Cerebellar cortex (tissue), 1 donor: ENCODE results near the gene ANGPTL4.
A peak's percentile ranks its signal among the peaks of the same experiment; 100 is the strongest.
"Not testable (repeated sequence)": the region's sequence is repeated elsewhere in the genome, so short reads cannot be mapped to it uniquely, and the experiment has no call there.

ENCODE experiments used
- DNase-seq: peaks from one replicate; pipeline ENCODE4 v3.0.0-alpha.2; 2015; ENCODE audit warnings: low spot score

The ANGPTL4 gene

DNA sequence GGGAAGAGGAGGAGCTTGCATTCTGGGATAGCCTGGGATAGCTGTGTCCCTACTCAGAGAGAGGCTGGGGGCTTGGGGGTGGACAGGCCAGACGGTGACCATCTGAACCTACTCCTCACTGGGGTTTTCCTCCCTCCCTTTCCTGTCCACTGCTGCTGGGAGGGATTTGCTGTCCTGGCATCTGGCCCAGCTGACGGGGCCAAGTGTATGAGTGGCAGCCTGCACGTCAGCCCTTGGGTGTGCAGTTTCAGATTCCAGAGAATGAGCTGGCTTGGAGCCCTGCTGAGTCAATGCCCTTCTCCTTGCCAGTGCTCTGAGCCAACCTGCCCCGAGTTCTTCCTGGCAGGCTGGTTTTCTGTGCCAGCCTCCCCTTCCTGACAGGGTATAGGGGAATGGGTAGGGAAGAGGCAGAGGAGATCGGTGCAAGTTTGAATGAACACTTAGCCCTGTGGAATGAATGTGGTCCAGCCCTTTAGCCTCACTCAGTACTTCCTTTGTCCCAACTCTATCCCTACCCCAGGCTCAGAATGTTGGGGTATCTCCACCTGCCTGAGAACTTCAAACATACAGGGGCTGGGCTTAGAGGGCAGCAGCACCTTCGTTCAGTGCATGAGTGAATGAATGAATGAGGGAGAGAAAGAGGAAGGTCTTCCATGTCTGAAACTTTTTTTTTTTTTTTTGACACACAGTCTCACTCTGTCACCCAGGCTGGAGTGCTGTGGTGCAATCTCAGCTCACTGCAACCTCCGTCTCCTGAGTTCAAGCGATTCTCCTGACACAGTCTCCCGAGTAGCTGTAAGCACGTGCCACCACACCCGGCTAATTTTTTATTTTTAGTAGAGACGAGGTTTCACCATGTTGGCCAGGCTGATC, 1.8 kb upstream of the ANGPTL4 start:
- peak; percentile 31 for DNase-seq

DNA sequence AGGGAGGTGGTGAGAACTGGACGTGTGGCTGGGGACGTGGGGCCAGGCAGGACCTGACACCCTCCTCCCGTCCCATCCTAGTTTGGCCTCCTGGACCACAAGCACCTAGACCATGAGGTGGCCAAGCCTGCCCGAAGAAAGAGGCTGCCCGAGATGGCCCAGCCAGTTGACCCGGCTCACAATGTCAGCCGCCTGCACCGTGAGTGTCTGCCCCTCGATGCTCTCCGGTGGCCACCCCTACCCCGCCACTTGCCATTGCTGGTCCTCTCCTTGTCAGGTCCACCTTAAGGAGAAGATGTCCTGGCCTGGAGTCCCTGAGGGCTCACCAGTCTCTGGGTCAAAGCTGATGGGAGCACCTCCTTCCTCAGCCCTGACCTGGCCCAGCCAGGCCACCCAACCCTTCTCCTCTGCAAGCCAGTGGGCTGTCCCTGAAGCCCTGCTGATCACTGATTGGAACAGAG, 2.2 kb downstream of the ANGPTL4 start:
- DNase-seq, result no peak

DNA sequence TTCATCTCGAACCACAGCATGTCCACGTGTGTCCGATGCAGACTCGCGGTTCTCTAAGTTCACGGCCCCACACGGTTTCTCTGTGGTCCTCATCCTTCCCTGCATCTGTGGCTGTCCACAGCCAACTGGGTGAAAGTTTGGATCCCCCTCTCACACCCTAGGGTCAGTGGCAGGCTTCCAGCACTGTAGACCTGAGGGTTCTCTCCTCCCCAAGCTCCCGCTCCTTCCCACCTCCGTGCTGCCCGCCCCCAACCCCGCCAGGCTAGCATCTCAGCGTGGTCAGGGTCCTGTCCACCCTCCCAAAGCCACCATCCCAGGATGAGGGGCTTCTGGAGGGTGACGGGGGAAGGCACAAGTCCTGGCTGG, 3.0 kb downstream of the ANGPTL4 start:
- DNase-seq, result no peak

DNA sequence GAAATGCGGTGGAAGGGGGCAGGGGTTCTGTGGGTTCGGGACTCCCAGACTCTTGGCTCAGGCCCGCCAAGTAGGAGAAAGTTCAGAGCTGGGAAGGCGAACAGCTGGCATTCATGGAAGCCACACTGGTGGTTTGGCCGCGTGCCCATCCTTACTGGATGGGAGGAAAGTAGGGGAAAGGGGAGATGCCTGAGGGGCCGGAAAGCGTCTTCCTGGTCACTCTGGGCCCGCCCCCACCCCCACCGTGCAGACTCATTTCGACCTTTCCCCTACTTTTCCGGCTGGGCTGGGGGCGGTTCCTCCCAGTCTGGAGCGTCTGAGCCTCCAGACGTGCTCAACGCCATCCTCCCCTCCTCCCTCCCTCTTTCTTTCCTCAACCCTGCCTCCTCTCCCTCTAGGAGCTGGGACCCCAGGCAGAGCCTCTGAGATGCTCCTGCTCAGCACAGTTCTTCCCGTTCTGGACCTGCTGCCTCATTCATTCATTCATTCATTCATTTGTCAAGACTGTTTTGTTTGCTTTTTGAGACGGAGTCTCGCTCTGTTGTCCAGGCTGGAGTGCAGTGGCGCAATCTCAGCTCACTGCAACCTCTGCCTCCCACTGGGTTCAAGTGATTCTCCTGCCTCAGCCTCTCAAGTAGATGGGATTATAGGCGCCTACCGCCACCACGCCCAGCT, 3.5 kb downstream of the ANGPTL4 start:
- peak; percentile 34 for DNase-seq

DNA sequence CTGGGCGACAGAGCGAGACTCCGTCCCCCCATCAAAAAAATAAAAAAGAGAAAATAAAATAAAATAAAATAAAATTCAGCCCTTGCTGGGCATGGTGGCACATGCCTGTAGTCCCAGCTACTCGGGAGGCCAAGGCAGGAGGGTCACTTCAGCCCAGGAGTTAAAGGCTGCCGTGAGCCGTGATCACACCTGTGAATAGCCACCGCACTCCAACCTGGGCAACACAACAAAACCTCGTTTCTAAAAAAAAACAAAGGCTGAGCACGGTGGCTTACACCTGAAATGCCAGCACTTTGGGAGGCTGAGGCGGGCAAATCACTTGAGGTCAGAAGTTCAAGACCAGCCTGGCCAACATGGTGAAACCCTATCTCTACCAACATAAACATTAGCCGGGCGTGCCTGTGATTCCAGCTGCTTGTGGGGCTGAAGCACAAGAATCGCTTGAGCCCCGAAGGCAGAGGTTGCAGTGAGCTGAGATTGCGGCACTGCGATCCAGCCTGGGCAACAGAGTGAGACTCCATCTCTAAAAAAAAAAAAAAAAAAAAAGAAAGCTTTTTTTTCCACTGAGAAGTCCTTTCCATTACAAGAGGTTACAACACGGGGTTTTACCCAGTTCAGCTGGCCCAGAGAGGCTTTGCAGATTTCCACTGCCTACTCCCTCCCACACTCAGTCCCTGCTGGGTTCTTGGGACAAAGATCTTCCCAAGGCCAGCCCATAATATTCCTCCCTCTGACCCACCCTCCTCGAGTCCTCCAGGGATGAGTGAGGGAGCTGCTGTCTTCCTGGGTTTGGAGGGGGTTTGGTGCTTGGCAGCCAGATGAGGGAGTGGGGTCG, 6.4 kb downstream of the ANGPTL4 start:
- DNase-seq, result no peak

DNA sequence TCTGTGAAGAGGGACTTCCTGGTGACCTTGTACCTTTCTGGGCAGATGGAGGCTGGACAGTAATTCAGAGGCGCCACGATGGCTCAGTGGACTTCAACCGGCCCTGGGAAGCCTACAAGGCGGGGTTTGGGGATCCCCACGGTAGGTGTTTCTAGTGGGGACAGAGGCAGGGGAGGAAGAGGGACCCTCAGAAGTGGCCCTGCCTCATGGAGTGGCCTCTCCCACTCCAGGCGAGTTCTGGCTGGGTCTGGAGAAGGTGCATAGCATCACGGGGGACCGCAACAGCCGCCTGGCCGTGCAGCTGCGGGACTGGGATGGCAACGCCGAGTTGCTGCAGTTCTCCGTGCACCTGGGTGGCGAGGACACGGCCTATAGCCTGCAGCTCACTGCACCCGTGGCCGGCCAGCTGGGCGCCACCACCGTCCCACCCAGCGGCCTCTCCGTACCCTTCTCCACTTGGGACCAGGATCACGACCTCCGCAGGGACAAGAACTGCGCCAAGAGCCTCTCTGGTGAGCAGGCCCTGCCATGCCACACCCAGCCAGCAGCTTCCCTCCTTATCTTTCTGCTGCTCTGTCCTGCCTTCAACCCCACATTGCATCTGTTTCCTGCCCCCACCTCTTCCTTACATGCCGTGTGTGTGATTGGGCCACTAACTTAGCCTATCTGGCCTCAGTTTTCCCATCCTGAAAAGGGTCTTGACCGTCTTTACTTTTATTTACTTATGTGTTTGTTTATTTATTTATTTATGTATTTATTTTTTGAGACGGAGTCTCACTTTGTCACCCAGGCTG, 7.3 kb downstream of the ANGPTL4 start:
- DNase-seq, result no peak

DNA sequence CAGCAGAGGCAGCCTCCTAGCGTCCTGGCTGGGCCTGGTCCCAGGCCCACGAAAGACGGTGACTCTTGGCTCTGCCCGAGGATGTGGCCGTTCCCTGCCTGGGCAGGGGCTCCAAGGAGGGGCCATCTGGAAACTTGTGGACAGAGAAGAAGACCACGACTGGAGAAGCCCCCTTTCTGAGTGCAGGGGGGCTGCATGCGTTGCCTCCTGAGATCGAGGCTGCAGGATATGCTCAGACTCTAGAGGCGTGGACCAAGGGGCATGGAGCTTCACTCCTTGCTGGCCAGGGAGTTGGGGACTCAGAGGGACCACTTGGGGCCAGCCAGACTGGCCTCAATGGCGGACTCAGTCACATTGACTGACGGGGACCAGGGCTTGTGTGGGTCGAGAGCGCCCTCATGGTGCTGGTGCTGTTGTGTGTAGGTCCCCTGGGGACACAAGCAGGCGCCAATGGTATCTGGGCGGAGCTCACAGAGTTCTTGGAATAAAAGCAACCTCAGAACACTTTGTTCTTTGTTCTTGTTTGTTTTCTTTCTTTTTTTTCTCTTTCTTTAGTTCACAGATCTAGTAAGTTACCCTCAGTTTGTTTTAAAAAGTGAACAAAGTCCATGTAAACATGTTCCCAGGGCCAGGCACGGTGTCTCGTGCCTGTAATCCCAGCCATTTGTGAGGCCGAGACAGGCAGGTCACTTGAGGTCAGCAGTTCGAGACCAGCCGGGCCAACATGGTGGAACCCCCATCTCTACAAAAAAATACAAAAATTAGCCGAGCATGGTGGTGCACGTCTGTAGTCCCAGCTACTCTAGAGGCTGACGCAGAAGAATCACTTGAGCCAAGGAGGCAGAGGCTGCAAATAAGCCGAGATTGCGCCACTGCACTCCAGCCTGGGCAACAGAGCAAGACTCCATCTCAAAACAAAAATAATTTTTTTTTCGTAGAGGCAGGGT, 10.2 kb downstream of the ANGPTL4 start:
- no peak for DNase-seq

DNA sequence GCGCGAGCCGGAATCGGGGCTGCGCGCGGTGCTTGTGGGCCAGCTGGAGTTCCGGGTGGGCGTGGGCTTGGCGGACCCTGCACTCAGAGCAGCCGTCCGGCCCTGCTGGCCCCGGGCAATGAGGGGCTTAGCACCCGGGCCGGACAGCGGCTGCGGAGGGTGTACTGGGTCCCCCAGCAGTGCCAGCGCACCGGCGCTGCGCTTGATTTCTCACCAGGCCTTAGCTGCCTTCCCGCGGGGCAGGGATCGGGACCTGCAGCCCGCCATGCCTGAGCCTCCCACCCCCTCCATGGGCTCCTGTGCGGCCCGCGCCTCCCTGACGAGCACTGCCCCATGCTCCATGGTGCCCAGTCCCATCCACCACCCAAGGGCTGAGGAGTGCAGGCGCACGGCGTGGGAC, 11.8 kb downstream of the ANGPTL4 start:
- DNase-seq, result not testable (repeated sequence)

DNA sequence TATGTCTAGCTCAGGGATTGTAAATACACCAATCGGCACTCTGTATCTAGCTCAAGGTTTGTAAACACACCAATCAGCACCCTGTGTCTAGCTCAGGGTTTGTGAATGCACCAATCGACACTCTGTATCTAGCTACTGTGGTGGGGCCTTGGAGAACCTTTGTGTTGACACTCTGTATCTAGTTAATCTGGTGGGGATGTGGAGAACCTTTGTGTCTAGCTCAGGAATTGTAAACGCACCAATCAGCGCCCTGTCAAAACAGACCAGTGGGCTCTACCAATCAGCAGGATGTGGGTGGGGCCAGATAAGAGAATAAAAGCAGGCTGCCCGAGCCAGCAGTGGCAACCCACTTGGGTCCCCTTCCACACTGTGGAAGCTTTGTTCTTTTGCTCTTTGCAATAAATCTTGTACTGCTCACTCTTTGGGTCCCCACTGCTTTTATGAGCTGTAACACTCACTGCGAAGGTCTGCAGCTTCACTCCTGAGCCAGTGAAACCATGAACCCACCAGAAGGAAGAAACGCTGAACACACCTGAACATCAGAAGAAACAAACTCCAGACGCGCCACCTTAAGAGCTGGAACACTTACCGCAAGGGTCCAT, 12.5 kb downstream of the ANGPTL4 start:
- not testable (repeated sequence) for DNase-seq

DNA sequence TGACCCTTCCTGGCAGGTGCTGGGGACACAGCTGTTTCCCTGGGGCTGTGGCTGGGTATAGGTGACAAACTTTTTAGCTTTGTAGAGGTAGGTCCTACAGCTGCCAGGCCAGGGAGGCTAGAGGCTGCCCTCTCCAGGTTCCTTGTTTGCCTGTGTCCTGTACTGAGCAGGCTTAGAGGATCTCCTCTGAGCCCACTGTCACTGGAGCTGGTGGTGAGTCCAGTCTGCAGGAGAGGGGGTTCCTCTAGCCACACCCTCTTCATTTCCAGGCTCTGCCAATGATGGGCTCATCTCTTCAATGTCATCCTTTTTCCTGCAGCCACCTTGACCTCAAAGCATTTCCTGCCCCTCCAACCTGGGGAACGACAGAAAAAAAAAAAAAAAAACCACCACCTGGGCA, 13.6 kb downstream of the ANGPTL4 start:
- no peak for DNase-seq

DNA sequence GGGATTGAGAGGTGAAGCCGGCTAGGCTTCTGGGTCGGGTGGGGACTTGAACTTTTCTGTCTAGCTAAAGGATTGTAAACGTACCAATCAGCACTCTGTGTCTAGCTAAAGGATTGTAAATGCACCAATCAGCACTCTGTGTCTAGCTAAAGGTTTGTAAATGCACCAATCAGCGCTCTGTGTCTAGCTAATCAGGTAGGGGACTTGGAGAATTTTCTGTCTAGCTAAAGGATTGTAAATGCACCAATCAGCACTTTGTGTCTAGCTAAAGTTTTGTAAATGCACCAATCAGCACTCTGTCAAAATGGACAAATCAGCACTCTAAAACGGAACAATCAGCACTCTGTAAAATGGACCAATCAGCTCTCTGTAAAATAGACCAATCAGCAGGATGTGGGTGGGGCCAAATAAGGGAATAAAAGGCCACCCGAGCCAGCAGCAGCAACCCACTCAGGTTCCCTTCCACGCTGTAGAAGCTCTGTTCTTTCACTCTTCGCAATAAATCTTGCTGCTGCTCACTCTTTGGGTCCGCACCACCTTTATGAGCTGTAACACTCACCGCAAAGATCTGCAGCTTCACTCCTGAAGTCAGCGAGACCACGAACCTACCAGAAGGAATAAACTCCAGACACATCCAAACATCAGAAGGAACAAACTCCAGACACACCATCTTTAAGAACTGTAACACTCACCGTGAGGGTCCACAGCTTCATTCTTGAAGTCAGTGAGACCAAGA, 15.4 kb downstream of the ANGPTL4 start:
- DNase-seq, result not testable (repeated sequence)

DNA sequence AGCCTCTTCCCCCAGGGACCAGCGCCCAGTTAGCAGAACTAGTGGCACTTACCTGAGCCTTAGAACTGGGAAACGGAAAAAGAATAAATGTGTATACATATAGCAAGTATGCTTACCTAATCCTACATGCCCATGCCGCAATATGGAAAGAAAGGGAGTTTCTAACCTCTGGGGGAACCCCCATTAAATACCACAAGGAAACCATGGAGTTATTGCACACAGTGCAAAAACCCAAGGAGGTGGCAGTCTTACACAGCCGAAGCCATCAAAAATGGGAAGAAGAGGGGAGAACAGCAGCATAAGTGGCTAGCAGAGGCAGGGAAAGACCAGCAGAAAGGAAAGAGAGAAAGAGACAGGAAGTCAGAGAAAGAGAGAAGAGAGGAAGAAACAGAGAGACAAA, 20.6 kb downstream of the ANGPTL4 start:
- DNase-seq, result not testable (repeated sequence)

DNA sequence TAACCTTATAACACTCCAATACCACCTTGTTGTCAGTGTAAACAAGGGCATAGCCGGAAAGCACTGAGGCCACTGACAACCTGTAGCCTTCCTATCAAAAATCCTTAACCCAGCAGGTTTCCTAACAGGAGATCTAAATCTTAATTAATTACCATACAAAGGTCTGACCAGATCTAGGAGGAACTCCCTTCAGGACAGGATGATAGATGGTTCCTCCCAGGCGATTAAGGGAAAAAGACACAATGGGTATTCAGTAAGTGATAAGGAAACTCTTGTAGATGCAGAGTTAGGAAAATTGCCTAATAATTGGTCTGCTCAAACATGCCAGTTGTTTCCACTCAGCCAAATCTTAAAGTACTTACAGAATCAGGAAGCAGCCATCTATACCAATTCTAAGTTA, 21.1 kb downstream of the ANGPTL4 start:
- DNase-seq, result not testable (repeated sequence)

DNA sequence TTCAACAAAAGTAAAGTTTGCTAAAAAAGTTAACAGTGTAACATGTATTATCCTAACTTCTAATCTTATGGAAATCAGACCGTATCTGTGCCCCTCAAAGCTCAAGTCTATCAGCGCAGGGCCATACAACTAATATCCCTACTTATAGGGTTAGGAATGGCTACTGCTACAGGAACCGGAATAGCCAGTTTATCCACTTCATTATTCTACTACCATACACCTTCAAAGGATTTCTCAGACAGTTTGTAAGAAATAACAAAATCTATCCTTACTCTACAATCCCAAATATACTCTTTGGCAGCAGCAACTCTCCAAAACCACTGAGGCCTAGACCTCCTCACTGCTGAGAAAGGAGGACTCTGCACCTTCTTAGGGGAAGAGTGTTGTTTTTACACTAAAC, 21.6 kb downstream of the ANGPTL4 start:
- DNase-seq, result not testable (repeated sequence)

DNA sequence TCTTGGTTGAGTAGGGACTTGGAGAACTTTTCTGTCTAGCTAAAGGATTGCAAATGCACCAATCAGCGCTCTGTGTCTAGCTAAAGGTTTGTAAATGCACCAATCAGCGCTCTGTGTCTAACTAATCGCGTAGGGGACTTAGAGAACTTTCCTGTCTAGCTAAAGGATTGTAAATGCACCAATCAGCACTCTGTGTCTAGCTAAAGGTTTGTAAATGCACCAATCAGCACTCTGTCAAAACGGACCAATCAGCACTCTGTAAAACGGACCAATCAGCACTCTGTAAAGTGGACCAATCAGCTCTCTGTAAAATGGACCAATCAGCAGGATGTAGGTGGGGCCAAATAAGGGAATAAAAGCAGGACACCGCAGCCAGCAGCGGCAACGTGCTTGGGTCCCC, 22.5 kb downstream of the ANGPTL4 start:
- DNase-seq, result not testable (repeated sequence)

DNA sequence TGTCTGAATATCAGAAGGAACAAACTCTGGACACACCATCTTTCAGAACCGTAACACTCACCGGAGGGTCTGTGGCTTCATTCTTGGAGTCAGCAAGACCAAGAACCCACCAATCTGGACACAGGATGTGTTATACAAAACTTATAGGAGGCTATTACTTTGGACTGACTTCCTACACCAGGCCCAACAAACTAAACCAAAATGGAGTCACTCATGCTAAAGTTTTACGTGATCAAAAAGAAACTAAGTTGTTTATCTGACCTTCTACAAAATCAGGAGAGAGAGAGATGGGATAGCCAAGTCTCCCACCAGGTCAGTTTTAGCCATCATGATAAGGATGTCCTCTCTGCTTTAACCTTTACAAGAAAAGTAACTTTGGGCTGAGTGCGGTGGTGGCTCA, 23.0 kb downstream of the ANGPTL4 start:
- DNase-seq, result no peak

DNA sequence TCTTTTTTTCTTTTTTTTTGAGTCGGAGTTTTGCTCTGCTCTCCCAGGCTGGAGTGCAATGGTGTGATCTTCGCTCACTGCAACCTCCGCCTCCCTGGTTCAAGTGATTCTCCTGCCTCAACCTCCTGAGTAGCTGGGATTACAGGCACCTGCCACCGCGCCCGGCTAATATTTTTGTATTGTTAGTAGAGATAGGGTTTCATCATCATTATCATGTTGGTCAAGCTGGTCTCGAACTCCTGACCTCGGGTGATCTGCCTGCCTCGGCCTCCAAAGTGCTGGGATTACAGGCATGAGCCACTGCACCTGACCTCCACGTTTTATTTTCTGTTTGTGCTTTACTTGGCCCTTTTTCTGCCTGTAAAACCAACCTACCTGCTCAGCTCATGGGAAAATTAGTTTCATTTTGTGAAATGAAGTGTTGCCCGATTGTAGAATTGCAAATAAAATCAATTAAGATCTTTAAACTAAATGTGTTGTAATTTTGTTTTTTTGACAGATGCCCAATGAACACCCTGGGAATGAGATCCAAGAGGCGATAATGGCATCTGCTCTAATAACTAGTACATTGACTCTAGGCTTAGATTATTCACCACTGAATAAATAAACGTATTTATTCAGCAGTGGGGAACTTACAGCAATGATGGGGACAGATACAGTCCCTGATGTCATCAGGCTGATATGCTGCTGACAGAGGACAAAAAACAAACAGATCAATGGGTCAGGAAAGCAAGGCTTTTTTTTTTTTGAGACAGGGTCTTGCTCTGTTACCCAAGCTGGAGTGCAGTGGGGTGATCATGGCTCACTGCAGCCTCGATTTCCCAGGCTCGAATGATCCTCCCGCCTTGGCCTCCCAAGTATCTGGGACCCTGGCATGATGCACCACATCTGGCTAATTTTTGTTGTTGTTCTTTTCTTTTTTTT, 24.0 kb downstream of the ANGPTL4 start:
- DNase-seq, result no peak

DNA sequence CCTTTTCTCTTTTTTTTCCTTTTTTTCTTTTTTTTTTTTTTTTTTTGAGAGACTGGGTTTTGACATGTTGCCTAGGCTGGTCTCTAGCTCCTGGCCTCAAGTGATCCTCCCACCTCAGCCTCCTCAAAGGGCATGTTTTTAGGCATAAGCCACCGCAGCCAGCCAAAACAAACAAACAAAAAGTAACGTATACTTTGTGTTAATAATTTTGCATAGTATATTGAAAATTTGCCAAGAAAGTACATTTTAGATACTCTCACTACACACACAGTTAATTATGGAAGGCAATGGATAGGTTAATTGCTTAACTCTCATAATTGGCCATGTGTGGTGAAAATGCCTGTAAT, 24.6 kb downstream of the ANGPTL4 start:
- no peak for DNase-seq
